ENCODE data around the gene ZPBP.

ZPBP gene

DNA sequence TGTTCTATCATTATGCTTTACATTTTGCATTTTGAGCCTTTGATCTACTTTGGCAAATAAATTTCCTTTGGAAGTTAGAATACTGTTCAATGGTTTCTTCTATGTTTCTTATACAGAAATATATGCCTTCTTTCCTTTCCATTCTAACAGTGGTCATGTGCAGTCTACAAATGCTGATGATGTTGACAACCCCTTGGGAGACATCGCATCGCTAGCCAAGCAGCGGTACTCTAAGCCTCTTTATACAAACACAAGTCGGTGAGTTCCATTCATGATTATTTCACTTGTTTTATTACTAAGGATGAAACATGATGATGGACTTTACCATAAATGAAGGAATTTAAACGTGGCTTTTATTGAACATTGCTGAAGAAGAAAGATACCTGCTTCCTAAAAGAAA lies 48.1 kb upstream of the ZPBP start:
- Histone ChIP-seq H3K27ac (replicated peaks) (no peak overlapping the region), H3K27me3 (ENCODE audit: insufficient read depth, poor library complexity, severe bottlenecking) (no peaks in the 10 kb centered on the region), H3K4me3 (replicated peaks; ENCODE audit: insufficient read depth, low read length) (no peak overlapping the region)
- TF ChIP-seq SPI1 (IDR thresholded peaks at IDR 0.05; ENCODE audit: borderline replicate concordance, low read depth) (no peak), GABPA (IDR thresholded peaks at IDR 0.05; ENCODE audit: low read depth) (no peak), POLR2AphosphoS5 (IDR thresholded peaks at IDR 0.05; ENCODE audit: low read depth) (no peak)
- TF ChIP-seq, protein P1, sequence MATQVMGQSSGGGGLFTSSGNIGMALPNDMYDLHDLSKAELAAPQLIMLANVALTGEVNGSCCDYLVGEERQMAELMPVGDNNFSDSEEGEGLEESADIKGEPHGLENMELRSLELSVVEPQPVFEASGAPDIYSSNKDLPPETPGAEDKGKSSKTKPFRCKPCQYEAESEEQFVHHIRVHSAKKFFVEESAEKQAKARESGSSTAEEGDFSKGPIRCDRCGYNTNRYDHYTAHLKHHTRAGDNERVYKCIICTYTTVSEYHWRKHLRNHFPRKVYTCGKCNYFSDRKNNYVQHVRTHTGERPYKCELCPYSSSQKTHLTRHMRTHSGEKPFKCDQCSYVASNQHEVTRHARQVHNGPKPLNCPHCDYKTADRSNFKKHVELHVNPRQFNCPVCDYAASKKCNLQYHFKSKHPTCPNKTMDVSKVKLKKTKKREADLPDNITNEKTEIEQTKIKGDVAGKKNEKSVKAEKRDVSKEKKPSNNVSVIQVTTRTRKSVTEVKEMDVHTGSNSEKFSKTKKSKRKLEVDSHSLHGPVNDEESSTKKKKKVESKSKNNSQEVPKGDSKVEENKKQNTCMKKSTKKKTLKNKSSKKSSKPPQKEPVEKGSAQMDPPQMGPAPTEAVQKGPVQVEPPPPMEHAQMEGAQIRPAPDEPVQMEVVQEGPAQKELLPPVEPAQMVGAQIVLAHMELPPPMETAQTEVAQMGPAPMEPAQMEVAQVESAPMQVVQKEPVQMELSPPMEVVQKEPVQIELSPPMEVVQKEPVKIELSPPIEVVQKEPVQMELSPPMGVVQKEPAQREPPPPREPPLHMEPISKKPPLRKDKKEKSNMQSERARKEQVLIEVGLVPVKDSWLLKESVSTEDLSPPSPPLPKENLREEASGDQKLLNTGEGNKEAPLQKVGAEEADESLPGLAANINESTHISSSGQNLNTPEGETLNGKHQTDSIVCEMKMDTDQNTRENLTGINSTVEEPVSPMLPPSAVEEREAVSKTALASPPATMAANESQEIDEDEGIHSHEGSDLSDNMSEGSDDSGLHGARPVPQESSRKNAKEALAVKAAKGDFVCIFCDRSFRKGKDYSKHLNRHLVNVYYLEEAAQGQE (IDR thresholded peaks at IDR 0.05; ENCODE audit: insufficient replicate concordance, low read depth): no peak
- TF ChIP-seq, protein P2, sequence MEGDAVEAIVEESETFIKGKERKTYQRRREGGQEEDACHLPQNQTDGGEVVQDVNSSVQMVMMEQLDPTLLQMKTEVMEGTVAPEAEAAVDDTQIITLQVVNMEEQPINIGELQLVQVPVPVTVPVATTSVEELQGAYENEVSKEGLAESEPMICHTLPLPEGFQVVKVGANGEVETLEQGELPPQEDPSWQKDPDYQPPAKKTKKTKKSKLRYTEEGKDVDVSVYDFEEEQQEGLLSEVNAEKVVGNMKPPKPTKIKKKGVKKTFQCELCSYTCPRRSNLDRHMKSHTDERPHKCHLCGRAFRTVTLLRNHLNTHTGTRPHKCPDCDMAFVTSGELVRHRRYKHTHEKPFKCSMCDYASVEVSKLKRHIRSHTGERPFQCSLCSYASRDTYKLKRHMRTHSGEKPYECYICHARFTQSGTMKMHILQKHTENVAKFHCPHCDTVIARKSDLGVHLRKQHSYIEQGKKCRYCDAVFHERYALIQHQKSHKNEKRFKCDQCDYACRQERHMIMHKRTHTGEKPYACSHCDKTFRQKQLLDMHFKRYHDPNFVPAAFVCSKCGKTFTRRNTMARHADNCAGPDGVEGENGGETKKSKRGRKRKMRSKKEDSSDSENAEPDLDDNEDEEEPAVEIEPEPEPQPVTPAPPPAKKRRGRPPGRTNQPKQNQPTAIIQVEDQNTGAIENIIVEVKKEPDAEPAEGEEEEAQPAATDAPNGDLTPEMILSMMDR (IDR thresholded peaks at IDR 0.05; ENCODE audit: insufficient read depth, low read length): no peak
- no peak for DNase-seq (ENCODE audit: low read depth in 1 of 2, low spot score in 1 of 2)

DNA sequence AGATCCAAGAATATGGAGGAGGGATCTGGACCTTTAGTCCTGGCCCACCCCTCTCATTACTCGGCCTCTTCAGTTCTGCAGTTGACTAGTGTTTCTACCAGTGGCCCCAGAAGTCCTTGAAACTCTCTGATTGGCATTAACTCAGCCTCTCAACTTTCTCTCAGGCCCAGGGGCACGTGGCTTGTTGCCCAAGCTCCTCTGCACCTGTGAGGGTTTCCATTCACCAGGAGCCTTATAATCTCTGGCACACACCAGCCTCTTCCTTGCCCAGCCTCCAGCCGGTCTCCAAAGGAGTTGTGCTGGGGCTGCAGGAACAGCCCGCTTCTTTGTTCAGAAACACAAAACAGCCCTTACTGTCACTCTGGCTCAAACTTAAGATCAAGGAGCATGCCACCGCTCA lies 47.6 kb upstream of the ZPBP start:
- Histone ChIP-seq H3K27ac (replicated peaks) (no peak overlapping the region), H3K4me3 (replicated peaks; ENCODE audit: insufficient read depth, low read length) (no peak overlapping the region), H3K27me3 (ENCODE audit: insufficient read depth, poor library complexity, severe bottlenecking) (no peaks in the 10 kb centered on the region)
- no peak for DNase-seq (ENCODE audit: low read depth in 1 of 2, low spot score in 1 of 2)
- TF ChIP-seq, protein P2 (IDR thresholded peaks at IDR 0.05; ENCODE audit: insufficient read depth, low read length): no peak
- TF ChIP-seq POLR2AphosphoS5 (IDR thresholded peaks at IDR 0.05; ENCODE audit: low read depth): no peak
- TF ChIP-seq, protein P1 (IDR thresholded peaks at IDR 0.05; ENCODE audit: insufficient replicate concordance, low read depth): no peak
- TF ChIP-seq GABPA (IDR thresholded peaks at IDR 0.05; ENCODE audit: low read depth): no peak
- TF ChIP-seq SPI1 (IDR thresholded peaks at IDR 0.05; ENCODE audit: borderline replicate concordance, low read depth): no peak

DNA sequence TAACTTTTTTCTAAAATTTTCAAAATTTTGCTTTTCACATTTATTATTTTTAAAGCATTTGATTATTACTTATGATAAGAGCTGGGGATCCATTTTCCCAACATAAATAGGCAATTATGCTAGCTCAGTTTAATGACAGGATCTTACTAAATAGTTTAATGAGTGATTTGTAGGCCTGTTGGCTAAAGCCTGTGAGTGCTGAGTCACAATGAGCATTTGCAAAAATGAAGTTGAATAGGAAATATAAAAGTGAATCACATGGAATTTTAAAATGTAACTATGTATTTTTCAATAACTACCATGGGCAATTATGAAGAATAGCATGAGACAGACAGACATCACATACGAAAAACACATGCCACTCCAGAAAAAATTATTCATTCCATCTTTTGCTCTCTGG lies 45.1 kb upstream of the ZPBP start:
- DNase-seq (ENCODE audit: low read depth in 1 of 2, low spot score in 1 of 2): no peak
- H3K4me3 ChIP-seq (replicated peaks; ENCODE audit: insufficient read depth, low read length): no peak overlapping the region
- no peaks in the 10 kb centered on the region for H3K27me3 ChIP-seq (ENCODE audit: insufficient read depth, poor library complexity, severe bottlenecking)
- no peak overlapping the region for H3K27ac ChIP-seq (replicated peaks)
- no peak for TF ChIP-seq POLR2AphosphoS5 (IDR thresholded peaks at IDR 0.05; ENCODE audit: low read depth)
- TF ChIP-seq, protein P2 (IDR thresholded peaks at IDR 0.05; ENCODE audit: insufficient read depth, low read length): no peak
- TF ChIP-seq, protein P1 (IDR thresholded peaks at IDR 0.05; ENCODE audit: insufficient replicate concordance, low read depth): no peak
- no peak for TF ChIP-seq SPI1 (IDR thresholded peaks at IDR 0.05; ENCODE audit: borderline replicate concordance, low read depth)
- TF ChIP-seq GABPA (IDR thresholded peaks at IDR 0.05; ENCODE audit: low read depth): no peak

Data from HL-60 (cell line).